ENCODE measurements around the gene PARD6B. TPM values are rescaled to one million over a fixed set of nuclear protein-coding genes. Genes with fewer than 3 reads are reported as not detected.
"Not testable (repeated sequence)": the region's sequence is repeated elsewhere in the genome, so short reads cannot be mapped to it uniquely, and the experiment has no call there.

Gene PARD6B
- polyA plus RNA-seq, 5 donors = 5.2 to 8.3 (median 6.6) TPM

DNA sequence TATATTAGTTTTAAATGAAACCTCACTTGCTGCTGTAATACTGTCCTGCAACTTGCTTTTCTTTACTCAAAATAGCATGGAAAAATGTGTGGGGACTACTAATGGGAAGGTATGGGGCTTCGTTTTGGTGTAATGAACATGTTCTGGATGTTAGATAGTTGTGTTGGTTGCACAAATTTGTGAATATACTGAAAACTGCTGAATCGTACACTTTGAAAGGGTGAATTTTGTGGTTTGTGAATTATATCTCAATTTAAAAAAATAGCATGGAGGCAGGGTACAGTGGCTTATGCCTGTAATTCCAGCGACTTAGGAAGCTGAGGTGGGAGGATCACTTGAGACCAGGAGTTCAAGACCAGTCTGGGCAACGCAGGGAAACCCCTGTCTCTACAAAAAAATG, 65.8 kb downstream of the PARD6B start:
- DNase-seq = no peak

DNA sequence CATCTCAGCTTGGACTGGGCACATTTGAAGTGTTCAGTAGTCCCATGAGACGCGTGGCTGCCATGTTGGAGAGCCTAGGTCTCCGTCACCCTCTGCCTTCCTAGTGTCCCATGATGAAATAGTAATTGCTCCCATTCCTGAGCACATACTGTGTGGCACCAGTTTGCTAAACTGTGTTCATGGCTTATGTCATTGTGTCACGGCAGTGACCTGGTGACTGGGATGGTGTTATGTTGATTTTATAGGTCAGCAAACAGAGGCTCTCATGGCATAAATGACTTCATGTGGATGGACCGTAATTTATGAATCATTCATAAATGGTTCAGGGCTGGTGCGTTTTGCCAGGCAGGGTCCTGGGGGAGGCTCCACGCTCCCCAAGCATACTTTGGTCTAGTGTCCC, 67.3 kb downstream of the PARD6B start:
- no peak for DNase-seq

DNA sequence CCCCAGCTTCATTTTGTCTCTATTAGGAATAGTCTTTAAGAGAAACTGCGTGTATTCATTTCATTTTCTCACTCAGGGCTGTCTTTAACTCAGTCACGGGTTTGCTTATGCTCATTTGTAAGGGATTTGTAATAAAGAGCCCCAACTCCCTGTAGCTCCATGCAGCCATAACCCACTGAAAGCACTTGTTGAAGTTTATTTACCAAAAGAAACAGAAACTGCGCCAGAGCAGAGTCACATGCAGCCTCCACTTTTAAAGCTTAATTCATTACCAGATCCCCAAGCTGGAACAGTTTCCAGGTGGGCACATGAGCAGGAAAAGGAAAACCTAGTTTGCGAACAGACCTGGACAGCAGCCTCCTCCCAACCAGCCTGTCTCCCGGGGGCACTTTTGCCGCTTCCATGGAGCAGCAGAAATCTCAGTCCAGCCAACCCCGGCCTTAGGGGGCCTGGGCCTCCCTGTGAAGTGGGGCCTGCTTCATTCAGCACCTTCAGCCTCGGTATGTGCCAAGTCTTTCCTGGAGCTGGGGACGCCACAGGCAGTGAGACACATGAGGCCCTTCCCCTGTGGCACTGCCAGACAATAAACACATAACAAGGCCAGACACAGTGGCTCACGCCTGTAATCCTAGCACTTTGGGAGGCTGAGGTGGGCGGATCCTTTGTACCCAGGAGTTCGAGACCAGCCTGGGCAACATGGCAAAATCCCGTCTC, 68.0 kb downstream of the PARD6B start:
- no peak for DNase-seq

DNA sequence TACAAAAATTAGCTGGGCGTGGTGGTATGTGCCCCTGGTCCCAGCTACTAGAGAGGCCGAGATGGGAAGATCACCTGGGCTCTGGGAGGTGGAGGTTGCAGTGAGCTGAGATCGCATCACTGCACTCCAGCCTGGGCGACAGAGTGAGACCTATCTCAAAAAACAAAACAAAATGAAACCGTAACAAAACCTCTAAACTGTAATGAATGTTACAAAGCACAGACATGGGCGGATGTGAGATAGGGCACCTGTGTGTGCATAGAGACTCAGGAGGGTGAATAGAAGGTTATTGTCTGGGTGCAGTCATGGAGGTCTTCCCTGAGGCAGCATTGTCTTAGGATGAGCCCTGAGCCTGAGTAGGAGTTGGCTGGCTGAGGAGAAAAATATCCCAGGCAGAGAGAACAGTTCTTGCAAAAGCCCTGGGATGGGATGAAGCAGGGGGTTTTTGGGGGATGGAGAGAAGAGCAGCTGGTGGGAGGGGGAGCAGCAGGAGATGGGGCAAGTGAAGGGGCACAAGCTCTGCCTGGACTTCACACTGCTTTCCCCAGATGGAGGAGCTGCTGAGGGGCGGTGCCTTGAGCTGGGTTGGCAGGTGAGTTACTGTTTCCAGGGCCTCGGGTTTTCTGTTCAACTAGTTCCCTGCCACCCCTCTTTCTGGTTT, 68.6 kb downstream of the PARD6B start:
- no peak for DNase-seq

- not testable (repeated sequence) for DNase-seq
Measured at GRCh38 chr20:50800986-50801746, 69.8 kb downstream of the PARD6B start.

- no peak for DNase-seq
Measured at GRCh38 chr20:50801747-50802125, 70.4 kb downstream of the PARD6B start.

DNA sequence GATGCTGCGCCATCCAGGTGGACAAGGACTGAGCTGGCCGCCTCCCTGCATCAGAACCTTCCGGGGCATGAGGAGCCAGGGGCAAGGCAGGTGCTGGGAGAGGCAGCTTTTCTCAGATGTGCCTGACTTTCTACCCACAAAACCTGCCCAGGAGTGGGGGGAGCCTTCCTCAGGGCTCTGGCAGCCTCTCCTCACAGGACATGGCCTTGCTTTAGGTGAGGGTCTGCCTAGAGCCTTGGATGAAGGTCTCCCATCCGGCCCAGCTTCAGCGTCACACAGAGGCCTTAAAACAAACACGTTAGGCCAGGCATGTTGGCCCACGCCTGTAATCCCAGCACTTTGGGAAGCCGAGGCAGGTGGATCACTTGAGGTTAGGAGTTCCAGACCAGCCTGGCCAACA, 70.9 kb downstream of the PARD6B start:
- DNase-seq = no peak

DNA sequence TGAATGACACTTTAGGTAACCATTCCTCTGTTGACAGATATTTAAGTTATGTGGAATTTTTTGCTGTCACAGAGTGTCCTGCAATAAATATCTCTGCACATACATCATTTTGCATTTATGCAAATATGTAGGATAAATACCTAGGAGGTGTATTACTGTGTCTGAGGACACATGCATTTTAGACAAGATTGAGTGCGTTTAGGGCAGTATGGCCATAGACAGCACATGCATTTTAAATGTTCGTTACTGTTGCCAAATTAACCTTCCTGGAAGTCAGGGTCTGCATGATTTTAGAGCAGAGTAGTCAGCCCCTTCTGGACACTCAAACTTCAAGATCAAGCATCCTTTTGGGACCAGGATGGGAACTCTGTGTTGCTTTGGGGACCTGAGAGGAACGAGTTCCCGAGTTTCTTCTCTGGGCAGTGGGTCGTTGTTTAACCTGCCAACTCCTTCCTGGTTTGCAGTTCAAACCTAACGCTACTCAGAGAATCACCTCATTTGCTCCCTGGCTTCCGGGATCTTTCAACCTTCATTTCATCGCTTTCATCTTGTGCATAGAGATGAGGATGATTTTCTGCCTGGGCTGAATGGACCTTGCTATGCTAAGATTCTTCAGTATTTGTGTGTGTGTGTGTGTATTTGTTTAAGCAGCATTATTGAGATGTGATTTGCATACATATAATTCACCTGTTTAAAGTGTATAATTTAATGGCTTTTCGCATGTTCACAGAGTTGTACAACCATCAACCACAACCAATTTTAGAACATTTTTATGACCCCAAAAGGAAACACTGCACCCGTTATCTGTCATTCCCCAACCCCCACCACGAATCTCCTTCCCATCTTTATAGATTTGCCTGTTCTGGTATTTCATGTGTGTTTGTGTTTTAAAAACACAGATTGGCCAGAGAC, 73.3 kb downstream of the PARD6B start:
- no peak for DNase-seq

DNA sequence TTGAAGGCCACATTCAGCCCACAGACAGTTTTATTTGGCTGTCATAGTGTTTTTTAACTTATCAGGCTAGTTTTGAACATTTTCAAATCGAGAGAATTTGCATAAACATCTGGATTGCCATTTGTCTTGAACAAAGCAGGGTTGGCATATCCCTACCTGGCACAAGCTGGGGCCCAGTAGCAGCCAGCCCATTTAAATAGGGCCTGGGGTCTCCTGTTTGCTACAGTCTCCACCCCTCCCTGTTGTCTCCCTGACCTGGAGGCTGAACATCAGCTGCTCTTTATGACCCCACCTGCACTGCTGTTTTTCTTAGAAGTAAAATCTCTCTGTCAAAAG, 73.9 kb downstream of the PARD6B start:
- DNase-seq = no peak

DNA sequence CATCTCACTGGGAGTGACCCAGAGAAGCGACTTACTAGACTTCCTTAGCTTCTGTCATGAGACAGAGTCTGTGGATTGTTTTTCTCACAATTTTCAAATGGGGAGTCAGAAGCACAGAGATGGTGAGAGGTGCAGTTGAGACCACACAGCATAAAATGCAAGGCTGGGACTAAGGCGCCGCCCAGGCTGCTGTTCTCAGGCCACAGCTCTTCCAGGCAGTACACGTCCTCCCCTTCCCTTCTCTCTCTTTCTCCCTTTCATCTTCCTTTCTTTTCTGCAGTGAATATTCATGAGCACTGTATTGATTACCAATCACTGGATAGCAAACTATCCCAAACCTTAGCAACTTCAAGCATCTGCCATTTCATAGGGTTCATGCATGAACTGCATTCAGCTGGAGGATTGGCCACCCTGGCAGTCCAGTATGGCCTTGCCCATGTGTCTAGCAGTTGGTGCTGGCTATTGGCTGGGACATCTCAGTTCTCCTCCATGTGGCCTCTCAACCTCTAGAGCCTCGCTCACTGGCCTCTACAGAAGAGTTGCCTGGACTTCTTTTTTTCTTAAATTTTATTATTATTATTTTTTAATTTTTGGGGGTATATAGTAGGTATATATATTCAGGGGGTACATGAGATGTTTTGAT, 74.9 kb downstream of the PARD6B start:
- DNase-seq = no peak

Other genes starting within 250 kb of the PARD6B start
- 10 to 100 TPM; 25.3 to 31.3 (median 29.3) TPM for gene PTPN1, start 221.2 kb upstream of the PARD6B start, polyA plus RNA-seq (ENCODE audit: insufficient read depth in 1 of 5, insufficient read length in 5 of 5, low replicate concordance in 1 of 5)
- 1 to 10 TPM; 2.2 to 4.1 (median 3.0) TPM for gene RIPOR3, start 40.0 kb upstream of the PARD6B start, polyA plus RNA-seq (ENCODE audit: insufficient read depth in 1 of 5, insufficient read length in 5 of 5, low replicate concordance in 1 of 5)
- 1 to 10 TPM; 7.0 to 8.5 (median 8.0) TPM for gene BCAS4, start 63.5 kb downstream of the PARD6B start, polyA plus RNA-seq (ENCODE audit: insufficient read depth in 1 of 5, insufficient read length in 5 of 5, low replicate concordance in 1 of 5)
- 100 to 1,000 TPM in 3 of 5 donors, 10 to 100 TPM in 2; 91.9 to 116 (median 107) TPM for gene ADNP, start 199.9 kb downstream of the PARD6B start, polyA plus RNA-seq (ENCODE audit: insufficient read depth in 1 of 5, insufficient read length in 5 of 5, low replicate concordance in 1 of 5)
- 10 to 100 TPM; 56.1 to 72.1 (median 62.8) TPM for gene DPM1, start 227.0 kb downstream of the PARD6B start, polyA plus RNA-seq (ENCODE audit: insufficient read depth in 1 of 5, insufficient read length in 5 of 5, low replicate concordance in 1 of 5)
- gene MOCS3, start 227.2 kb downstream of the PARD6B start, polyA plus RNA-seq (ENCODE audit: insufficient read depth in 1 of 5, insufficient read length in 5 of 5, low replicate concordance in 1 of 5) = 1 to 10 TPM; 3.2 to 4.1 (median 3.8) TPM